Transverse colon (tissue), 4 donors: ENCODE measurements around the gene GPN1.

Experiments used
- CTCF ChIP-seq, 5 experiments: fragments of 200-600 bp in 3 of 5; fragments of 450-650 bp in 2 of 5; sonication (generic) in 3 of 5; IDR thresholded peaks; 1 replicate in 2 of 5; 2 replicates in 3 of 5; pipeline ENCODE4 v1.5.1; 2016 to 2017; ENCODE audit warnings: antibody characterized with exemption in 5 of 5, inconsistent platforms in 3 of 5, mild to moderate bottlenecking in 2 of 5, moderate library complexity in 1 of 5
- EP300 ChIP-seq: sonication (generic); formaldehyde crosslinking; IDR thresholded peaks from one replicate; pipeline ENCODE4 v1.6.1; 2017; ENCODE audit warnings: antibody characterized with exemption, low read depth
- POLR2A ChIP-seq: fragments of 450-650 bp; IDR thresholded peaks from one replicate; pipeline ENCODE4 v1.6.1; 2016; ENCODE audit warnings: antibody characterized with exemption, mild to moderate bottlenecking, moderate library complexity
- POLR2AphosphoS5 ChIP-seq, 3 donors: sonication (generic); formaldehyde crosslinking; IDR thresholded peaks; one replicate each; pipeline ENCODE4 v1.6.1; 2016; ENCODE audit warnings: antibody characterized with exemption in 3 of 3

- TF ChIP-seq CTCF (IDR thresholded peaks at IDR 0.05) (no peak), POLR2A (no peak), EP300 (no peak), POLR2AphosphoS5 (IDR thresholded peaks at IDR 0.05) (no peak)
These were observed 51.7 kb downstream of the GPN1 start for GRCh38 chr2:27680571-27680970.
